ENCODE measurements around the gene RFESD. TPM values are rescaled to one million over a fixed set of nuclear protein-coding genes. Genes with fewer than 3 reads are reported as not detected.

Gene RFESD
- total RNA-seq (2012; rRNA removed) (2.7 and 3.6 TPM in 2 replicates), polyA plus RNA-seq (2012; rRNA removed) (1.0 and 1.5 TPM in 2 replicates), Bru-seq, nascent RNA (percentile 32 among the genes with signal in this experiment), BruChase-seq, experiment 1, labeled RNA remaining after a 6-hour chase (percentile 27 among the genes with signal in this experiment), BruChase-seq, experiment 2, labeled RNA remaining after a 2-hour chase (percentile 33 among the genes with signal in this experiment)
- 0.12 and 0.47 TPM in 2 replicates for polyA plus RNA-seq (2012; cell fraction: cytosol; rRNA removed)
- 0.11 and 0.84 TPM in 2 replicates for polyA plus RNA-seq (2012; cell fraction: nucleus; rRNA removed; ENCODE audit: low replicate concordance)
- long read RNA-seq, partial matches to known transcripts, result 0 of 3 reads
- long read RNA-seq, other reads (novel, unspliced or antisense), result 1 of 3 reads

- Histone ChIP-seq H3K18ac (ENCODE audit: low read depth, low read length) (peak within 1 kb of the TSS; percentile 88), H3K9me3 (ENCODE audit: control insufficient read depth, insufficient read depth, low read length) (no peaks in the 10 kb centered on the region), H3K56ac (ENCODE audit: extremely low read depth, insufficient read depth, low read length) (peak within 1 kb of the TSS; percentile 55; the same call in 1 of the 2 replicates), H3K36me3 (ENCODE audit: control insufficient read depth, insufficient read depth, low read length) (no peaks in the 10 kb centered on the region), H3K4ac (ENCODE audit: low read depth, low read length) (peak within 1 kb of the TSS; percentile 84), H2BK5ac (ENCODE audit: low read depth, low read length, poor library complexity, severe bottlenecking) (peak within 1 kb of the TSS; percentile 37), H2BK15ac (ENCODE audit: low read depth, low read length) (peak within 1 kb of the TSS; percentile 24; the same call in 1 of the 3 replicates), H3K27ac (ENCODE audit: insufficient read depth, low read length) (peak within 1 kb of the TSS; percentile 59), H3K9me1 (ENCODE audit: insufficient read depth, low read length) (no peaks in the 10 kb centered on the region), H3K9ac (ENCODE audit: low read depth, low read length) (peak within 1 kb of the TSS; percentile 78), H2AK5ac (ENCODE audit: low read depth, low read length) (peak within 1 kb of the TSS; percentile 37; the same call in 1 of the 2 replicates), H4K20me1 (ENCODE audit: insufficient read depth, low read length) (no peaks in the 10 kb centered on the region), H3K4me2 (ENCODE audit: low read depth, low read length) (peak within 1 kb of the TSS; percentile 97), H2AFZ (replicated peaks; ENCODE audit: low read length, poor library complexity) (peak within 1 kb of the TSS; percentile 94), H2AK9ac (replicated peaks; ENCODE audit: low read depth, low read length, poor library complexity) (peak within 1 kb of the TSS; percentile 93), H3K27me3 (ENCODE audit: control insufficient read depth, insufficient read depth, low read length) (no peaks in the 10 kb centered on the region), H3K4me3 (ENCODE audit: insufficient read depth, low read depth, low read length) (peak within 1 kb of the TSS; percentile 55), H2BK20ac (ENCODE audit: low read depth, low read length) (peak within 1 kb of the TSS; percentile 68; the same call in 1 of the 2 replicates), H3K79me1 (ENCODE audit: low read depth in 1 of 2, low read length in 2 of 2) (no peaks in the 10 kb centered on the region), H2BK120ac (ENCODE audit: low read depth, low read length) (peak within 1 kb of the TSS; percentile 70), H3K14ac (replicated peaks; ENCODE audit: low read depth, low read length) (peak within 1 kb of the TSS; percentile 82), H4K5ac (ENCODE audit: low read depth, low read length) (peak within 1 kb of the TSS; percentile 80), H4K91ac (ENCODE audit: insufficient read depth, low read depth, low read length) (peak within 1 kb of the TSS; percentile 61), H3K4me1 (ENCODE audit: control insufficient read depth, insufficient read depth, low read length) (peaks cover 4% of the 10 kb centered on the region), H3K23ac (ENCODE audit: low read depth, low read length) (peak within 1 kb of the TSS; percentile 92), H4K8ac (ENCODE audit: low read depth in 2 of 2, low read length in 2 of 2) (peak within 1 kb of the TSS; percentile 39 to 86)
- in situ Hi-C loops (cut with MboI; ENCODE audit: low sequenced_read_pairs) (loop anchor here (25.0 kb wide), 1 partner anchor 666 kb away; no protein-coding TSS in a partner anchor), dilution Hi-C loops (cut with HindIII; ENCODE audit: low sequenced_read_pairs, unreplicated experiment) (no loop called here), intact Hi-C loops (cut with micrococcal nuclease) (loop anchor here (5.0 to 10.0 kb wide), 2 partner anchors 86 to 958 kb away; partner anchors contain the start of gene RHOBTB3)
- BruUV-seq (replicated peaks), result no TSS peak
- WGBS, 2 experiments (ENCODE audit: extremely low coverage in 2 of 2, insufficient read length in 1 of 2), result 2% methylated on average over 28 of the region's 60 CpGs; no CpG with 5 or more reads in 1 of the 2 experiments
- peak; percentile 96 for ATAC-seq (ENCODE audit: low read depth)
- peak; percentile 93 for DNase-seq
- ChIA-PET POLR2A (ENCODE audit: unreplicated experiment) (interaction anchor here (0.7 kb wide), 1 partner anchor 176 kb away, joined by 3 read pairs; the partner anchor contains the start of gene GLRX), CTCF (interaction anchor here (0.6 to 1.8 kb wide), 8 partner anchors 17 to 300 kb away, joined by 3 to 6 read pairs (median 4); no protein-coding TSS in a partner anchor)
- TF ChIP-seq CEBPB (IDR thresholded peaks at IDR 0.05; ENCODE audit: low read depth, low read length) (no peak), MAFK (IDR thresholded peaks at IDR 0.05; ENCODE audit: low read depth, low read length) (no peak), RFX5 (IDR thresholded peaks at IDR 0.05; ENCODE audit: low read depth, low read length) (no peak), FOS (IDR thresholded peaks at IDR 0.05; ENCODE audit: low read depth, low read length) (no peak), NFE2L2 (IDR thresholded peaks at IDR 0.05; ENCODE audit: low read depth, low read length) (no peak), USF2 (IDR thresholded peaks at IDR 0.05; ENCODE audit: low read depth, low read length) (peak; percentile 95), POLR2A (IDR thresholded peaks at IDR 0.05; ENCODE audit: low read depth, low read length) (peak; percentile 83; the same call in 1 of the 2 replicates), RCOR1 (IDR thresholded peaks at IDR 0.05; ENCODE audit: insufficient replicate concordance, low read length) (no peak), MXI1 (IDR thresholded peaks at IDR 0.05; ENCODE audit: borderline replicate concordance, low read depth, low read length) (peak; percentile 62; the same call in 1 of the 2 replicates), ELK1 (IDR thresholded peaks at IDR 0.05; ENCODE audit: borderline replicate concordance, low read depth, low read length) (no peak), RAD21 (IDR thresholded peaks at IDR 0.05; ENCODE audit: low read length) (no peak), MAZ (IDR thresholded peaks at IDR 0.05; ENCODE audit: borderline replicate concordance, low read depth, low read length) (peak; percentile 75)
Measured at GRCh38 chr5:95646569-95647431, at the start of gene RFESD. Gene RFESD (plus strand): TSS chr5:95646777. CDS start chr5:95652272, 5,495 bp downstream.

Data from IMR-90 (cell line).